GM18526 (cell line): ENCODE results near the gene TBL3.

Source experiments
- POLR2A ChIP-seq: IDR thresholded peaks from 3 replicates; pipeline ENCODE4 v1.6.1; 2011; ENCODE audit not compliant: insufficient read length; ENCODE audit errors: extremely low read depth

The TBL3 gene

GRCh38 chr16:2008631-2009163 is 36.8 kb downstream of the TBL3 start:
- no peak for TF ChIP-seq POLR2A

- TF ChIP-seq POLR2A: no peak
These were observed 37.4 kb downstream of the TBL3 start for GRCh38 chr16:2009164-2009711.

DNA sequence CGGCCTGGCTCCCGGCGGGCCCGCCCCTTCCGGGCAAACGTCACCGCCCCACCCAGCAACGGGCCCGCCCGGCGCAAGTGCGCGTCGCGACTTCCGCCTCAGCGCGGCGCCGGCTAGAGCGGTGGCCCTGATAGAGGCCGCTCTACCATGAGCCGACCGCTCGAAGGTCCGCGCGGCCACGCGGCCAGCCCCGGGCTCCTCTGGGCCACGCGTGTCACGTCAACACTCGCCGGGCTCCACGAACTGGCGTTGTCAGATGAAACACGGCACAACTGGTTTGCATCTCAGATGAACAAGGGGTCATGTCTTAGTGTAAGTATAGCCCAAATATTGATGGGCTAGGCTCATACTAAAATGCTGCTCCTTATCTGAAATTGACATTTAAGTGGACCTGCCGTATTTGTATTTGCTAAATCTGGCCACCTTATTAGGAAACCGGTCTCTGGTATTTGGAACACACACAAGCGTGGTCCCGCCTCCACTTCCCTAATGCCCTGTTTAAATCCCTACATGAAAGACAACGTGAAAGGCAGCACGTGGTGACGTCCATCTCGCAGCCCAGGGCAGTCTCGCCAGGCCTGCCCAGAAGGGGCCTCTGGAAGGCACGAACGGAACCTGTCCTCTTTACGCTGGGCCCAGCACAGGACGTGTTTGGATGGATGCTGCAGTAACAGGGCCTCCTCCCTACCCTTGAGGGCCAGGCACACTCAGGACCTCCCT is 38.1 kb downstream of the TBL3 start, which contains the start of gene ZNF598:
Gene ZNF598, minus strand, starts transcription at position 31 of the 720 bp plus-strand sequence.
- peak; percentile 91 for TF ChIP-seq POLR2A

DNA sequence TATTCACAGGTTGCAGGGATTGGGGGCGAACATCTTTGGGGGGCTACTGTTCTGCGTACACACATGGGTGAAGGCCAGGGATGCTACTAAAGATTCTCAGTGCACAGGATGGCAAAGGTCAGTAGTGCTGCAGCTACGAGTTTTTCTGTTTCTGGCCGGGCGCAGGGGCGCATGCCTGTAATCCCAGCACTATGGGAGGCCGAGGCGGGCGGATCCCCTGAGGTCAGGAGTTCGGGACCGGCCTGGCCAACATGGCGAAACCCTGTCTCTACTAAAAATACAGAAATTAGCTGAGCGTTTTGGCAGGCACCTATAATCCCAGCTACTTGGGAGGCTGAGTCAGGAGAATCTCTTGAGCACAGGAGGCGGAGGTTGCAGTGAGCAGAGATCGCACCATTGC is 41.7 kb downstream of the TBL3 start:
- TF ChIP-seq POLR2A: no peak

DNA sequence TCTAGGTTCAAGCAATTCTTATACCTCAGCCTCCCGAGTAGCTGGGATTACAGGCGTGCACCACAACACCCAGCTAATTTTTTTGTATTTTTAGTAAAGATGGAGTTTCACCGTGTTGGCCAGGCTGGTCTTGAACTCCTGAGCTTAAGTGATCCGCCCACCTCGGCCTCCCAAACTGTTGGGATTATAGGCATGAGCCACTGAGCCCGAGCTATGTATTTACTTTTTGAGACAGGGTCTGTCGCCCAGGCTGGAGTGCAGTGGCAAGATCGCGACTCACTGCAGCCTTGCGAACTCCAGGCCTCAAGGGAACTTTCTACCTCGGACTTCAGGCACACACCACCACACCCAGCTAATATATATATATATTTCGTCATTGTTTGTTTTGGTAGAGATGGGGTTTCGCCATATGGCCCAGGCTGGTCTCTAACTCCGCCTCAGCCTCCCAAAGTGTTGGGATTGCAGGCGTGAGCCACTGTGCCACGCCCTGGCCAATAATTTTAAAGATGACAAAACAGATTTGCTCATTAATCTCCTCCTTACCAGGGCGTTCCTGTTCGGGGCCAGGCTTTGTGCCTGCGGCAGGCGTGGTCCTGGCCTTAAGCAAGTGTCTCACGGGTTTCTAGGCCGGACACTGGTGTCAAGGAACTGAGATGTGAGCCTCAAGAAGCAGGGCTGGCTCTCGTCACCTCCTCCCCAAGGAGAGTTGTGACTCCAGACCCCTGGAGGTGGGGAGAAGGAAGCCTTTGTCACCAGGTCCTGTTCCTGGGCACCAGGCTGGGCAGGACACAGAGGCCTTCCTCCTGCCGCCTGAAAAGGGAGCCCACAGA is 43.5 kb downstream of the TBL3 start:
- no peak for TF ChIP-seq POLR2A

DNA sequence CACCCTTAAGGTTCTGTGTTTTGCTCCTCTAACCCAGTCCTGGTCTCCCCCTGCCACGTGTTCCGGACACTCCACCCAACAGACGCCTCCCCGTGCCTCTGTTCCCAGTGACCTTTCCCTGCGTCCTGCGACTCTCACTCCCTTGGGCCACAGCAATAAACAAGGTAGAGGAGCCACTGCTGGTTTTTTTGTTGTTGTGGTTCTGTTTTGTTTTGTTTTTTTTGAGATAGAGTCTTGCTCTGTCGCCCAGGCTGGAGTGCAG is 44.0 kb downstream of the TBL3 start:
- TF ChIP-seq POLR2A: no peak

- TF ChIP-seq POLR2A: no peak
These were observed 44.6 kb downstream of the TBL3 start for GRCh38 chr16:2016407-2016922.

- TF ChIP-seq POLR2A: no peak
These were observed 47.7 kb downstream of the TBL3 start, which contains the start of gene NPW for GRCh38 chr16:2019518-2019920. TSS of gene NPW (plus strand) at chr16:2019785.

DNA sequence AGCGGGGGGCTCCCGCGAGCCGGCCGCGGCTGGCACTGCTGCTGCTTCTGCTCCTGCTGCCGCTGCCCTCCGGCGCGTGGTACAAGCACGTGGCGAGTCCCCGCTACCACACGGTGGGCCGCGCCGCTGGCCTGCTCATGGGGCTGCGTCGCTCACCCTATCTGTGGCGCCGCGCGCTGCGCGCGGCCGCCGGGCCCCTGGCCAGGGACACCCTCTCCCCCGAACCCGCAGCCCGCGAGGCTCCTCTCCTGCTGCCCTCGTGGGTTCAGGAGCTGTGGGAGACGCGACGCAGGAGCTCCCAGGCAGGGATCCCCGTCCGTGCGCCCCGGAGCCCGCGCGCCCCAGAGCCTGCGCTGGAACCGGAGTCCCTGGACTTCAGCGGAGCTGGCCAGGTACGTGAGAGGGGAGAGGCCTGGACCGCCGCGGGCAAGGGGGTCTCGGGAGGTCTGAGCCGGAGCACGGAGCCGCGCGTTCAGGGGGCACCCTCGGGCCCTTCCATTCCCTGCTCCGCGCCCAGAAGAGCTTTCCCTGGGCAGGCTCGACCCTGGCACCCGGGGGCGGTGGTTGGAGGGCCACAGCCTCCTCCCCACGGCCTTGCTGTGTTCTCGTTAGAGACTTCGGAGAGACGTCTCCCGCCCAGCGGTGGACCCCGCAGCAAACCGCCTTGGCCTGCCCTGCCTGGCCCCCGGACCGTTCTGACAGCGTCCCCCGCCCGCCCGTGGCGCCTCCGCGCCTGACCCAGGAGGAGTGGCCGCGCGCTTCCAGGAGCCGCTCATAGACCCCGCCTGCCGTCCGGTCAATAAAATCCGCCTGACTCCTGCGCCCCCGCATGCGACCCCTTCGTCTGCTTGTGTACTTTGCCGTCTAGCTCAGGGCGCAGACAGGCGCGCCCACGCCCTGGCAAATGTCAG is 48.3 kb downstream of the TBL3 start:
- no peak for TF ChIP-seq POLR2A

DNA sequence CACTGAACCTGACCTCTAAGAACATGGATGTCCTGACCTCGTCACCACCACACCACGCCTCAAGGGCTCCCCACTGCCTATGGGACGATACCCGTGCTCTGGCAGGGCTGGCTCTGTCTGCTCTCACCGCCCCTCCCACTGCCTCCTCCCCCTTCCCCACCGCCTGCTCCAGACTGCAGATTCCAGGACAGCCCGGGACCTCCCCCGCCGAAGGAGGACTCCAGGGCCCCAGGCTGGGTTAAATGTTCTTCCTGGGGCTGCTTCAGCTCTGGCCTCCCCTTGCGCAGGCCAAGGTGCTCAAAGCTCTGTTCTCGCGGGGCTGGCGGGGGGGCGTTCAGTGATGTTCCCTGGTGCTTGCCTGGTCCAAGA is 50.9 kb downstream of the TBL3 start:
- no peak for TF ChIP-seq POLR2A

- TF ChIP-seq POLR2A: peak; percentile 36
These were observed 51.5 kb downstream of the TBL3 start for GRCh38 chr16:2023092-2024031.

- no peak for TF ChIP-seq POLR2A
These were observed 52.2 kb downstream of the TBL3 start for GRCh38 chr16:2024032-2024420.

DNA sequence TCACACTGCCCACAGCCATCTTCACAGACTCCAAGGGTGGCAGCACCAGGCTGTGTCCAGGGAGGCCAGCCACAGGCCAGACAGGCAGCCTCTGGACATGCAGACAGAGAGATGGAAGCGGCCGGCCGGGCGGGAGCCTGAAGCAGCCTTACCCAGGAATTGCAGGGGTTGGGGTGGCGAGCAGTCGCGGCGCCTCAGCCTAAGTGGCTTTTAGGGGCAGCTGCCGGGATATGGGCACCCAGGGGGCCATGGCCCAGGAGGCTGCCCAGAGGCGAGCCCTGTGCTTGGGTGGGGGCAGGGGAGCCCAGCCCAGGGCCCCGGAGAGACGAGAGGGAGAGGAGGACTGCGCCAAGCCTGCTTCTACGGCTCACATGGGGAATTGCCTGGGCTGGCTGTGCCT is 53.4 kb downstream of the TBL3 start:
- no peak for TF ChIP-seq POLR2A

- TF ChIP-seq POLR2A: no peak
These were observed 54.1 kb downstream of the TBL3 start for GRCh38 chr16:2025878-2026460.

GRCh38 chr16:2026461-2027023 is 54.7 kb downstream of the TBL3 start, which contains the start of gene NHERF2:
TSS of gene NHERF2 (plus strand) at chr16:2026902. CDS start at chr16:2027006, 104 bp downstream.
- no peak for TF ChIP-seq POLR2A
